ENCODE results near the gene UQCRC1.

The UQCRC1 gene

GRCh38 chr3:48572517-48572916 is 36.9 kb downstream of the UQCRC1 start:
- no peak for DNase-seq (ENCODE audit: low spot score)

- no peak for DNase-seq (ENCODE audit: low spot score)
These were observed 37.5 kb downstream of the UQCRC1 start for GRCh38 chr3:48571938-48572337.

- no peak for DNase-seq (ENCODE audit: low spot score)
These were observed 39.5 kb downstream of the UQCRC1 start for GRCh38 chr3:48569808-48570450.

DNA sequence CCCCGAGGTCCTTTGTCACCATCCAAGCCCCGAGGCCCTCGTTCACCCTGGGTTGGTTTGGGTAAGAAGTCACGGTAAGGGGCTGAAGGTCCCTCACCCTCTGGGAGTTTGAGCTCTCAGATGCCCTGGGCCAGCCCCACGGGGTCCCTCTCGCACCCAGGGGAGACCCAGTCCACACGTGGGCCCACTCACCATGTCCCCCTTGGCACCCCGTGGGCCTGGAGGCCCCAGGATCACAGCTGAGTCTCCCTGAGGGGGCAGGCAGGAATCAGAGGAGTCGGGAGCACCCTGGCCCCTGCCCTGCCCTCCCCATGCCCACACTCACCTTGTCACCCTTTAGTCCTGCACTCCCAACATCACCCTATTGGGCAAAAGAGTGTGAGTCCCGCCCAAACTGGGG is 40.0 kb downstream of the UQCRC1 start:
- no peak for DNase-seq (ENCODE audit: low spot score)

DNA sequence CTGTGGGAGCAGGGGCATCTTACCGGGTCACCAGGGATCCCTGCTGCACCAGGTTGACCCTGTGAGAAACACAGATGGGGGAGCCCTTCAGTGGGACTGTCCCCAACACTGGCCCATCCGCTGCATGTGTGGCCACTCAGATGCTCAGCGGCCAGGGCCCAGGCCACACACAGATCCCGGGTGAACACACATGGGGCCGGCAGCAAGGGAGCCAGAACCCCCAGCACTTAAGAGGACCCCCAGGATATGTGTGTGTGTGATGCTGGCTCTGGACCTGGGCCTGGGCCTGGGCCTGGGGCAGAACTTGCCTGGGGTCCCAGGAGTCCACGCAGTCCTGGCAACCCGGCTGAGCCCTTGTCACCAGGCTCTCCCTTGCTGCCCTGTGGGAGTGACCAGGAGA is 41.0 kb downstream of the UQCRC1 start:
- no peak for DNase-seq (ENCODE audit: low spot score)

DNA sequence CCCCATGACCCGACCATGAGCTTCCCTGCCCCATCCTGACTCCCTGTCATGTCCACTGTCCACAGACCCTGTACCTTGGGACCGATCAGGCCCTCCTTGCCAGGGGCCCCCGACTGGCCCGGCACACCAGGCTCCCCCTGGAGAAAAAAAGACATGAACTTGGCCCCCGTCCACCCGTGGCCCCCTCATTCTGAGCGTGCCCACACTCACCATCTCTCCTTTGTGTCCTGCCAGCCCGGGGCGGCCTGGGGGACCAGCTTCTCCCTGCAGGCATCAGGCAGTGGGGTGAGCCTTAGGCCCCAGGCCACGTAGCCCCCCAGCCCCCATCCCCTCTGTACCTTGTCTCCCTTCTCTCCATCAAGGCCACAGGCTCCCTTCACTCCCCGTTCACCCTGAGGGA is 41.9 kb downstream of the UQCRC1 start:
- DNase-seq (ENCODE audit: low spot score): no peak

DNA sequence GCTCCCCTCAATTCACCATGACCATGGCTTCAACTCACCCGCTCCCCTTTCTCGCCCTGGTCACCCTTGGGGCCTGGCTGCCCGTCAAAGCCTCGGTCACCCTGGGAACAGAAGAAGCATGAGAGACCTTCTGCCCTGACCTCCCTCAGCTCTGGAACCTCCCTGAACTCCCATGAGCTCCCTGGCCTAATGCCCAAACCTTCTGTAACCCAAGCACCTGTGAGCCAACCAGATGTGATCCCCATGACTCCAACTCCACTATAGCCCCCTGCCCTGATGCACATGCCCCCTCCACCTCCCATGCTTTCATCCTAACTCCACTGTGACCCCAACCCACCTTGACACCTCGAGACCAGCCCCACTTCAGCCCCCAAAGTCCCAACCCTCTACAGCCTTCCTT is 42.4 kb downstream of the UQCRC1 start:
- no peak for DNase-seq (ENCODE audit: low spot score)

GRCh38 chr3:48566401-48566760 is 43.1 kb downstream of the UQCRC1 start:
- no peak for DNase-seq (ENCODE audit: low spot score)

- peak; percentile 94 for DNase-seq (ENCODE audit: low spot score)
These were observed 43.6 kb downstream of the UQCRC1 start for GRCh38 chr3:48565591-48566400.

DNA sequence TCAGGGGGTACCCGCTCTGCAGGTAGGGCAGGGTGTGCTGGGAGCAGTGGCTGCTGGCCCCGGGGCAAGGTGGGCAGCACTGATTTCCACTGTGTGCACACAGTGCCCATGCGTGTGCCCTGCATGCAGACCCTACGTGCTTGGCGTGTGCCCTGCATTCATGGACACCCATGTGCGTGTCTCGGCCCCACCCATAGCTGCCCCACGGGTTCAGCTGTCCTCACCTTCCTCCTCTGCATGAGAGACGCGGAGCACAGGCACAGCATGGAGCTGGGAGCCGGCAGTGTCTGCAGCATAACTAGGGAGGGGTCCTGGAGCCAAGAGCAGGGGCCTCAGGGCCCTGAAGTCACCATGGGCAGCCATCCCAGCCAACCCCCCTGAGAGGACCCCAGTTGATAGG is 44.3 kb downstream of the UQCRC1 start:
- DNase-seq (ENCODE audit: low spot score): no peak

- no peak for DNase-seq (ENCODE audit: low spot score)
These were observed 44.8 kb downstream of the UQCRC1 start for GRCh38 chr3:48564667-48565066.

DNA sequence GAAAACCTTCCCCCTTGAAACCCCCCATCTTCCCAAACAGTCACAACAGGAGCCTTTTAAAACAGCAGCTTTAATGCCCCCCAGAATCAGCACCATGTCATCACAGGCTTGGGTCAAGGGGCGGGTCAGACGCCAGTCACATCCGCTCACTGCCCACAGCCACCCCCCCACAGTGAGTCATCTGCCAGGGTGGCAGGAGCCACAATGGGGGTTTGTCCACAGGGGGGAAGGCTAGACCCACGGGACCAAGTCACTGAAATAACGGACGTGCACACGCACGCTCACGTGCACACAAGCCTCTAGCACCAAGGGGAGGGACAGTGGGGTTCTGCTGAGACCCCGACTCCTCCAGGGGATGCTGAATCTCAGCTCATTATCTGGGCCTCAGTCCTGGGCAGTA is 45.4 kb downstream of the UQCRC1 start:
- peak; percentile 90 for DNase-seq (ENCODE audit: low spot score)

- no peak for DNase-seq (ENCODE audit: low spot score)
These were observed 46.0 kb downstream of the UQCRC1 start, which contains the start of gene UCN2 for GRCh38 chr3:48563382-48563918. TSS of gene UCN2 (minus strand) at chr3:48563781. CDS start at chr3:48563124, 657 bp downstream.

DNA sequence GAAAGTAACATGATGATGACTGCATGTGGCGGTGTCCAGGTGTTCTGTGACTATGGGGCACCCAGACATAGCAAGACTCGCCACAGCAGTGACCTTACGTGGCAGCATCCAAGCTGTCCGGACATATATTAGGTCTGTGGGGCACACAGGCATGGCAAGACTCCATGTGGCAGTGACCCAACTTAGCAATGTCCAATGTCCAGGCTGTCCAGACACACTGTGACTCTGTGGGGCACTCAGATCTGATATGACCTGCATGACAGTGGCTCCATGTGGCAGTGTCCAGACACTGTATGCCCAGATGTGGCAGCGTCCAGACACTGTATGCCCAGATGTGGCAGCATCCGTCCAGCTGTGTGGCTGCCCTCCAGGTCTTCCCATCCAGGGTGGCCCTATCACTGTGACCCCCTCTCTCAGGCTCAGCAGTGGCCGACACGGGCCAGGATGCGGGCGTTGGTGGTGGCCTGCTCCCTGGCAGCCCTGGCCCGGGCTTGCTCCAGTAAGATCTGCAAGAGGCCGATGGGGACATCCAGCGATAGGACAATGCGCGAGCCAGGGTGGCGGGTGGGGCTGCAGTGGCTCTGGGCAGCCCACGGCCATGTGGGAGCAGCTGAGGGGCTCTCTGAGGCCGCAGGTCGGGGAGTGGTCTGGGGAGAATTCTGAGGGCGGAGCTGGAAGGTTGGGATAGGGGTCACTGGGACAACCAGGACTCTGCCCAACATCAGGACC is 46.9 kb downstream of the UQCRC1 start:
- DNase-seq (ENCODE audit: low spot score): no peak

DNA sequence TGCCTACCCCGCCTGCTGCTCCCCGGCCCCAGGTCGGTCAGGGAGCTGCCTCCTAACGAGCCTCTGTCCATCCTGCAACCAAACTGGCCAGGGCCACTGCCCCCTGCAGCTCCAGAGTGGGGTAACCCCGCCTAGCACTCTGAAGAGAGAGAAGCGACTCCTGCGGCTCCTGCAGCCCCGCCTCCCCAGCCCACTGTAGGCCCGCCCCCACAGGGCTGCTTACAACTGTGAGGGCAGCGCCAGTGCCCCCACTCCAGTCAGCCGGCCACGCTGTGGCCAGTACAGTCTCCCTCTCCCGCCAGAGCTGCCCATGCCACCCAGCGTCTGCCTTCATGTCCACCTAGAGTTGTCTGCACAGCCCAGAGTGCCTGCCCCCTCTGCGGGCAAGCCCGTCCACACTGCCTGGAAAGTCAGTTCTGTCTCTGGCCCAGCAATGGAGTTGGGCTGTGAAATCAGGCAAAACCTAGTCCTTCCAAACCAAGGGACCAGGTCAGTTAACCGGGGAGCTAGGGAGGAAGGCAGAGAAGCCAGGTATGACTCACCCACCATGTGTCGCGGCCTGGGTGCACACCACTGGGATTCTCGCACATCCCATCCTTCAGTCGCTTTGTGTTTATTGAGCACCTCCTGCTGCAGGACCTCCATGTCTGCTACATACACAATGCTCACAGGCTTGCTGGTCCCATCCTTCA is 48.3 kb downstream of the UQCRC1 start:
- peak; percentile 84 for DNase-seq (ENCODE audit: low spot score)

DNA sequence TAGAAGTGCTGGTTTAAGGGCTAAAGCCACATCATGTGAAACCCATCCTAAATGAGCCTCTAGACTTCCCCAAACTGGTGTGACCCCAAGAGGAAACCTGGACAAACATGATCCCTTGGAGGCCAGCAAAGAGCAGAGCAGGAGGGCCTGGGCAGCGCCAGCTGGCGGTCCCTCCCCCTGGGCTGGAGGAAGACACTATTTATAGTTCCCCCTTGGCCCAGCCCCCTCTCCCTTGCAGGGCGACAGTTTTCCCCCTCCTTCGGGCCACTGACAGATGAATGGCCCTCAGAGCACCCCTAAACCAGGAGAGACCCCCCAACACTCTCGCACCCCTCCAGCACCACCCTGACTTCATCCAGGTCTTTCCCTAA is 48.8 kb downstream of the UQCRC1 start:
- peak; percentile 53 for DNase-seq (ENCODE audit: low spot score)

DNA sequence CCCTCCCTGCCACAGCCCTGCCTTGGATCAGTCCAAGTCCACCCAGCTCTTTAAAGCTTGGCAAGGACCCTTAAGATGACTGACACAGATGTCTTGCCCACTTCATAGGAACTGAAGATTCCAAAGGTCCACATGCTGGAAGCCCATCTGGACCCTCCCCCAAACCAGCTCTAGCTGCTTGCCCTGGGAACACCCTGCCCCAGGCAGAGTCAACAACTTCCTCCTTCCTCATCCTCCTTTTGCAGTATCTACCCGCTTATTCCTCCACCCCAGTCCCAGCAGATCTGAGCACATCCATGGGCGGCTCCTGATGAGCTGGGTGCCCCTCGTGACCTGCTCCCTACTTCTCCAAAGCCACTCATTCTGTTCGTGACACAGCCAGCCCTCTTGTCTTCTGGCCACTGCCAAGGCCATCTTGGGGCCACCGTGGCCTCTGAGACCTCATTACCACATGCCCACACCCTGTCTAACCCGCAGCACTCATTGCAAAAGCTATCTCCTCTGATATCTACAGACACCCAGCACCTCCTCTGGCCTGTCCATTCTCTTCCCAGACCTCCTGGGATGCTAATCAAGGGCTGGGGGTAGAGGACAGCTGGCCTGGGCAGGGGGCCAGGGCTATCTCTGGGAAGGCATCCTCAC is 50.8 kb downstream of the UQCRC1 start:
- no peak for DNase-seq (ENCODE audit: low spot score)

DNA sequence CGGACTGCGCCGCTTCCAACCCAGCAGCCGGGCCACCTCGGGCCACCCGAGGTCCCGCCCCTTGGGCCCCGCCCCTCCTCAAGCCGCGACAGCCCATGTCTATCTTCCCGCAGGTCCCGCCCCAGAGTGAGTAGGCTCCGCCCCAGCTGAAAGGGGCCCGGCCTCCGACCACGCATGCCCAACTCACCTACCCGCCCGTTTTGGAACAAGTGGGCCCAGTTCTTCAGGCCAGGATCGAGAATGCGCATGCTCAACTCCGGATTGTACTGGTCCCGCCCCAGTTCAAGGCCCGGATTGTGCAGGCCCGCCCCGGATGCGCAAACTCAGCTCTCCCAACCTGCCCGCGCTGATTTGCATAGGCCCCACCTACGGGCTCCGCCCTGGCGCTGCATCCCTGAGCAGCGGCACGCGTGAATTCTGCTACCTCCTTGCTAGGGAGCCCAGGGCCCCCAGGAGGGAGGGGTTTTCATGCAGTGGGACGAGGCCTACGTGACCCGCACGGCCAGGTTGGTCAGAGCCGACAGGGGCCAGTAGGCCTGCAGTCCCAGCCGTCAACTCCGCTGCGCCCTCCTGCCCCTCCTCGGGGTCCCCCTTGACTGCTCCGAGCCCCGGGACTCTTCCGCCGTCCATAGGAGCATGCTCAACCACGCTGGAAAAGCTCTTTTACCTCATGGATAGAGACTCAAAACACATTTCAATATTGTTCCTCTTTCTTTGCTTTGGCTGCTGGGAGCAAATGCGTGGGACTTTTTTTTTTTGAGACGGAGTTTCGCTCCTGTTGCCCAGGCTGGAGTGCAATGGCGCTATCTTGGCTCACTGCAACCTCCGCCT is 52.4 kb downstream of the UQCRC1 start, which contains the start of gene PFKFB4:
Gene PFKFB4, minus strand, starts transcription at position 8 of the 831 bp plus-strand sequence. CDS start 26 bp downstream, outside the sequence.
- DNase-seq (ENCODE audit: low spot score): peak; percentile 100

DNA sequence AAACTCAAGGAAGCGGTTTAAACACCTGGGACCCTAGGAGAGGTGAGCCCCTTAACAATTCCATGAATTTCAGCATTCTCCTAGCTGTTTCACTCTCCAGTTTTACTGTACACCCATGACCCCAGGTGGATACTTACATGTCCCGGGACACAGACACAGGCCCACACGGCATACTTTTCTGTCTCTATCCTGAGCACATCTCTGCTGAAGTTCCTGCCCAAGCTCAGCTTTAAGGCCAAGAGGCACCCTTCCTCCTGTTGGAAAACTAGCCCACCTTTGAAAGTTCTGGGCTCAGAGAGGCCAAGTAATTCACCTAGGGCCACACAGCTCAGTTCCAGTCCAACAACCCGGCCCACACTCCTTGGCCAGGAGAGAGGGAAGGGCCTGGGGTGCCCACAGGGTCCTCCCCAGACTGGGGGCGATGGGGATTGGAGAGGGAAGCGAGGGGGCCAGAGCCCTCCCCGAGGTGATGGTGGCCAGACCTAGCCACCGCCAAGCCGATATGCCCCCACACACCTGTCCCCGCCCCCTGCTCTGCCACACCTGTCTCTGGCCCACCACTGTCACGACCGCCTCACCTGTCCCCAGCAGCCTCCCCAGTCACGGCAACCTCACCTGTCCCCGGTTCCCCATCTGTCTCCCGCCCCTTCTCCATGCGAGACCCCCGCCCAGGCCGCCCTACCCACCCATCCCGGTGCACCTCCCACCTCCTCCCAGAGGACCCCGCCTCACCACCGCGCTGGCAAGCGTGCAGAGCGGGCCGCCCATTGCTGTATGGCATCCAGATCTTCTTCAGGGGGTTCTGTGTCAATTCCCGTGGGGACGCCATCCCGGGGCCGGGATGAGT is 53.3 kb downstream of the UQCRC1 start:
- no peak for DNase-seq (ENCODE audit: low spot score)

Data from hepatic stellate cell (primary cell).